Smooth muscle cell (in vitro differentiated cells): ENCODE data around the gene SLC22A2. TPM values are rescaled to one million over a fixed set of nuclear protein-coding genes. Genes with fewer than 3 reads are reported as not detected.

Experiments used
- DNase-seq: peaks from one replicate; lab custom pipeline; 2025; ENCODE audit not compliant: unreplicated experiment; lab: John Stamatoyannopoulos, UW
- H2AFZ ChIP-seq: fragments of 200-600 bp; sonication (generic); 2 replicates; pipeline ENCODE4 v1.6.0; 2016; ENCODE audit warnings: antibody characterized with exemption, low read depth, mild to moderate bottlenecking
- H3F3A ChIP-seq: fragments of 200-600 bp; sonication (generic); 2 replicates; pipeline ENCODE4 v1.6.0; 2017; ENCODE audit warnings: antibody characterized with exemption, low read depth
- H3K27ac ChIP-seq: fragments of 200-600 bp; sonication (generic); 2 replicates; pipeline ENCODE4 v1.5.1; 2016; ENCODE audit warnings: low read depth, mild to moderate bottlenecking
- H3K27me3 ChIP-seq: fragments of 200-600 bp; sonication (generic); 2 replicates; pipeline ENCODE4 v1.6.1; 2016; ENCODE audit warnings: low read depth, mild to moderate bottlenecking
- H3K36me3 ChIP-seq: fragments of 200-600 bp; sonication (generic); 2 replicates; pipeline ENCODE4 v1.5.1; 2016; ENCODE audit warnings: low read depth
- H3K4me1 ChIP-seq: fragments of 200-600 bp; sonication (generic); 2 replicates; pipeline ENCODE4 v1.5.1; 2016; ENCODE audit warnings: low read depth
- H3K4me2 ChIP-seq: fragments of 200-600 bp; sonication (generic); 2 replicates; pipeline ENCODE4 v1.6.0; 2016; ENCODE audit warnings: mild to moderate bottlenecking
- H3K4me3 ChIP-seq: fragments of 200-600 bp; sonication (generic); 2 replicates; pipeline ENCODE4 v1.5.1; 2016; ENCODE audit warnings: mild to moderate bottlenecking
- H3K79me2 ChIP-seq: fragments of 200-600 bp; sonication (generic); 2 replicates; pipeline ENCODE4 v1.6.0; 2016; ENCODE audit warnings: low read depth, mild to moderate bottlenecking
- H3K9ac ChIP-seq: fragments of 200-600 bp; sonication (generic); 2 replicates; pipeline ENCODE4 v1.6.0; 2016; ENCODE audit warnings: low read depth
- H3K9me3 ChIP-seq: fragments of 200-600 bp; sonication (generic); replicated peaks from 2 replicates; pipeline ENCODE4 v1.5.1; 2016; ENCODE audit warnings: low read depth
- H4K20me1 ChIP-seq: fragments of 200-600 bp; sonication (generic); 2 replicates; pipeline ENCODE4 v1.6.0; 2016; ENCODE audit warnings: low read depth
- CTCF ChIP-seq: fragments of 200-600 bp; sonication (generic); IDR thresholded peaks from 2 replicates; pipeline ENCODE4 v1.5.1; 2017; ENCODE audit warnings: borderline replicate concordance, mild to moderate bottlenecking, antibody characterized with exemption; ENCODE audit not compliant: insufficient read depth, poor library complexity, severe bottlenecking
- WGBS: methylation state at CpG from one replicate; pipeline ENCODE4 v1.1.7; 2016; ENCODE audit warnings: low lambda C conversion rate; 5-methylcytosine and 5-hydroxymethylcytosine counted together
- polyA plus RNA-seq: library from polyadenylated mRNA; unstranded; fragments of >200 nt; fragmentation: Nextera tagmentation; extraction: Ambion mirVana; gene quantifications from 2 replicates; pipeline ENCODE4 v1.2.1, GENCODE V29; 2016
- total RNA-seq: library from RNA; depleted of rRNA; stranded (reverse); fragments of >200 nt; gene quantifications from 2 replicates; pipeline ENCODE4 v1.2.3, GENCODE V29; 2014

The SLC22A2 gene
- total and polyA plus RNA-seq, 2 experiments from 2014 or later: 3.5 to 7.0 TPM

GRCh38 chr6:160203522-160203921 is 55.1 kb downstream of the SLC22A2 start:
- no peaks in the 10 kb centered on the region for H3K79me2 ChIP-seq
- H3K4me2 ChIP-seq: no peak overlapping the region
- no peak overlapping the region for H2AFZ ChIP-seq
- no peaks in the 10 kb centered on the region for H3K9me3 ChIP-seq
- no peak overlapping the region for H3K4me3 ChIP-seq
- TF ChIP-seq CTCF: no peak
- no peaks in the 10 kb centered on the region for H4K20me1 ChIP-seq
- no peak overlapping the region for H3K27ac ChIP-seq
- no peak overlapping the region for H3K9ac ChIP-seq
- H3K36me3 ChIP-seq: no peaks in the 10 kb centered on the region
- H3K27me3 ChIP-seq: no peaks in the 10 kb centered on the region
- H3K4me1 ChIP-seq: no peaks in the 10 kb centered on the region
- no peak for DNase-seq
- no peaks in the 10 kb centered on the region for H3F3A ChIP-seq

GRCh38 chr6:160203076-160203475 is 55.5 kb downstream of the SLC22A2 start:
- DNase-seq: no peak
- Histone ChIP-seq H3K4me1 (no peaks in the 10 kb centered on the region), H3K9me3 (no peaks in the 10 kb centered on the region), H3F3A (no peaks in the 10 kb centered on the region), H3K27ac (no peak overlapping the region), H3K9ac (no peak overlapping the region), H3K4me3 (no peak overlapping the region), H2AFZ (no peak overlapping the region), H3K36me3 (no peaks in the 10 kb centered on the region), H4K20me1 (no peaks in the 10 kb centered on the region), H3K4me2 (no peak overlapping the region), H3K79me2 (no peaks in the 10 kb centered on the region), H3K27me3 (no peaks in the 10 kb centered on the region)
- 91% methylated on average over 3 of the region's 3 CpGs for WGBS
- no peak for TF ChIP-seq CTCF

- H3K4me3 ChIP-seq: no peak overlapping the region
- H3K27ac ChIP-seq: no peak overlapping the region
- no peaks in the 10 kb centered on the region for H3F3A ChIP-seq
- H3K27me3 ChIP-seq: no peaks in the 10 kb centered on the region
- TF ChIP-seq CTCF: no peak
- no peaks in the 10 kb centered on the region for H3K36me3 ChIP-seq
- no peaks in the 10 kb centered on the region for H3K79me2 ChIP-seq
- H3K4me1 ChIP-seq: no peaks in the 10 kb centered on the region
- H3K4me2 ChIP-seq: no peak overlapping the region
- no peaks in the 10 kb centered on the region for H4K20me1 ChIP-seq
- no peaks in the 10 kb centered on the region for H3K9me3 ChIP-seq
- 65% methylated on average over 2 of the region's 2 CpGs for WGBS
- no peak overlapping the region for H2AFZ ChIP-seq
- DNase-seq: no peak
- H3K9ac ChIP-seq: no peak overlapping the region
Observed at GRCh38 chr6:160202411-160202810, 56.2 kb downstream of the SLC22A2 start.

- H3K9ac ChIP-seq: no peak overlapping the region
- no peak for TF ChIP-seq CTCF
- no peak overlapping the region for H2AFZ ChIP-seq
- no peaks in the 10 kb centered on the region for H3K9me3 ChIP-seq
- no peaks in the 10 kb centered on the region for H3F3A ChIP-seq
- WGBS: 91% methylated on average over 2 of the region's 2 CpGs
- H3K79me2 ChIP-seq: no peaks in the 10 kb centered on the region
- no peaks in the 10 kb centered on the region for H3K4me1 ChIP-seq
- H3K27ac ChIP-seq: no peak overlapping the region
- no peak for DNase-seq
- no peak overlapping the region for H3K4me3 ChIP-seq
- no peak overlapping the region for H3K4me2 ChIP-seq
- H4K20me1 ChIP-seq: no peaks in the 10 kb centered on the region
- H3K36me3 ChIP-seq: no peaks in the 10 kb centered on the region
- no peaks in the 10 kb centered on the region for H3K27me3 ChIP-seq
Observed at GRCh38 chr6:160201061-160201460, 57.6 kb downstream of the SLC22A2 start.
